DND-41 (cell line): Measurements from ENCODE around the gene SMG9.

Experiments used
- EZH2 ChIP-seq: IDR thresholded peaks from 3 replicates; pipeline ENCODE4 v1.6.1; 2012; ENCODE audit warnings: borderline replicate concordance, low read depth, mild to moderate bottlenecking, moderate library complexity, low read length, inconsistent platforms; ENCODE audit not compliant: severe bottlenecking
- TF ChIP-seq, protein P1 (sequence below): IDR thresholded peaks from 2 replicates; pipeline ENCODE4 v1.5.1; 2012; ENCODE audit warnings: borderline replicate concordance, low read length, moderate library complexity, mild to moderate bottlenecking; ENCODE audit not compliant: poor library complexity, severe bottlenecking; ENCODE audit errors: extremely low read depth

DNA sequence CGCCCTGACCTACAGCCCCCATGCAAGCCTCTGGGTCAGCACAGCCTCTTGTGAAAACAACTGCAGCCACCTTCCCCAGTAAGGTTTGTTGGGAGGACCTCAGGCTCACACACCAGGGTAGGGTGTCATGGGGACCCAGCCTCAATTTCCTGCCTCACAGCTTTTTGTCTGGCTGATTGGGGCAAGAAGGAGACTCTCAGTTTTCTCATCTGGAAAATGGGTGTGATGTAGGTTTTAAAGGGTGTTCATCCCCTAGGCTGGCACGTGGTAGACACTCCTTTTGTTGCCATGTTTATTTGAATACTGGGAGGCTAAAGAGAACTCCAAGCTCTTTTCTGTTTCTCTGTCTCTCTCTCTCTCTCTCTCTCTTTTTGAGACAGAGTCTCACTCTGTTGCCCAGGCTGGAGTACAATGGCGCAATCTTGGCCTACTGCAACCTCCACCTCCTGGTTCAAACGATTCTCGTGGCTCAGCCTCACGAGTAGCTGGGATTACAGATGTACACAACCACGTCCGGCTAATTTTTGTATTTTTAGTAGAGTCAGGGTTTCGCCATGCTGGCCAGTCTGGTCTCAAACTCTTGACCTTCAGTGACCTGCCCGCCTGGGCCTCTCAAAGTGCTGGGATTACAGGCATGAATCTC is 66.6 kb downstream of the SMG9 start:
- no peak for TF ChIP-seq EZH2
- TF ChIP-seq, protein P1, sequence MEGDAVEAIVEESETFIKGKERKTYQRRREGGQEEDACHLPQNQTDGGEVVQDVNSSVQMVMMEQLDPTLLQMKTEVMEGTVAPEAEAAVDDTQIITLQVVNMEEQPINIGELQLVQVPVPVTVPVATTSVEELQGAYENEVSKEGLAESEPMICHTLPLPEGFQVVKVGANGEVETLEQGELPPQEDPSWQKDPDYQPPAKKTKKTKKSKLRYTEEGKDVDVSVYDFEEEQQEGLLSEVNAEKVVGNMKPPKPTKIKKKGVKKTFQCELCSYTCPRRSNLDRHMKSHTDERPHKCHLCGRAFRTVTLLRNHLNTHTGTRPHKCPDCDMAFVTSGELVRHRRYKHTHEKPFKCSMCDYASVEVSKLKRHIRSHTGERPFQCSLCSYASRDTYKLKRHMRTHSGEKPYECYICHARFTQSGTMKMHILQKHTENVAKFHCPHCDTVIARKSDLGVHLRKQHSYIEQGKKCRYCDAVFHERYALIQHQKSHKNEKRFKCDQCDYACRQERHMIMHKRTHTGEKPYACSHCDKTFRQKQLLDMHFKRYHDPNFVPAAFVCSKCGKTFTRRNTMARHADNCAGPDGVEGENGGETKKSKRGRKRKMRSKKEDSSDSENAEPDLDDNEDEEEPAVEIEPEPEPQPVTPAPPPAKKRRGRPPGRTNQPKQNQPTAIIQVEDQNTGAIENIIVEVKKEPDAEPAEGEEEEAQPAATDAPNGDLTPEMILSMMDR: no peak
